Adrenal gland (tissue), 12 donors: ENCODE results near the gene HAPLN1. TPM values are rescaled to one million over a fixed set of nuclear protein-coding genes. Genes with fewer than 3 reads are reported as not detected.

Experiments
- DNase-seq, 7 donors: peaks; one replicate each; pipeline ENCODE4 v3.0.0-alpha.2; 2019 to 2020
- H3K27ac ChIP-seq, 5 donors: fragments of 200-600 bp; sonication (generic) in 4 of 5; 1 replicate in 3 of 5; 2 replicates in 2 of 5; pipeline versions ENCODE4 v1.5.1 to v1.8.0; 2016 to 2020; ENCODE audit warnings: mild to moderate bottlenecking in 1 of 5
- H3K27me3 ChIP-seq: fragments of 200-600 bp; 2 replicates; pipeline ENCODE4 v1.8.0; 2021
- H3K36me3 ChIP-seq, 2 donors: fragments of 200-600 bp; replicated peaks in 1 of 2; 1 replicate in 1 of 2; 2 replicates in 1 of 2; pipeline versions ENCODE4 v1.5.1 to v1.8.0; 2018 to 2022
- H3K4me1 ChIP-seq, 2 donors: fragments of 200-600 bp; replicated peaks in 1 of 2; 1 replicate in 1 of 2; 2 replicates in 1 of 2; pipeline versions ENCODE4 v1.5.1 to v1.8.0; 2018 to 2021
- H3K4me3 ChIP-seq, 4 donors: fragments of 200-600 bp; sonication (generic) in 3 of 4; one replicate each; pipeline ENCODE4 v1.5.1; 2016 to 2018
- H3K9me3 ChIP-seq, 3 donors: fragments of 200-600 bp; sonication (generic) in 1 of 3; replicated peaks in 1 of 3; 1 replicate in 2 of 3; 2 replicates in 1 of 3; pipeline versions ENCODE4 v1.5.1 to v1.8.0; 2016 to 2021
- POLR2A ChIP-seq, 2 donors: fragments of 450-650 bp; IDR thresholded peaks; one replicate each; pipeline ENCODE4 v1.6.1; 2017; ENCODE audit warnings: antibody characterized with exemption in 2 of 2, mild to moderate bottlenecking in 2 of 2, moderate library complexity in 1 of 2
- WGBS, 4 donors: extraction: QIAGEN DNeasy Blood & Tissue Kit in 2 of 4; methylation state at CpG; one replicate each; pipeline versions ENCODE4 v1.1.5 to v1.1.7; 2013 to 2017; 5-methylcytosine and 5-hydroxymethylcytosine counted together
- intact Hi-C, 2 donors: fragments of 100-400 bp; cut with DNase I; formaldehyde crosslinking; loops; one replicate each; pipeline versions ENCODE4 v1.14.1 to v1.15.0; 2022 to 2023
- polyA plus RNA-seq, 3 donors: library from polyadenylated mRNA; stranded (reverse); fragments of 200-250 nt in 2 of 3; fragments of 350-450 nt in 1 of 3; fragmentation: Illumina TruSeq in 1 of 3; extraction: RNeasy Lipid Tissue Mini Kit (QIAGEN cat#74804) in 1 of 3; gene quantifications; one replicate each; pipeline ENCODE4 v1.2.3, GENCODE V29; 2013 to 2014
- total RNA-seq, 9 donors: library from RNA; depleted of rRNA in 4 of 9; stranded (reverse); fragments of >200 nt in 4 of 9; fragments of 120-200 nt in 1 of 9; fragmentation: NEBNext Ultra II Directional in 1 of 9; extraction: Animal tissue kit (Norgen Biotek cat#: 25700) in 1 of 9; gene quantifications; one replicate each; pipeline versions ENCODE4 v1.1.0 to v1.2.4, GENCODE V29; 2013 to 2023
- TF ChIP-seq, protein P1 (sequence below), 6 experiments: fragments of 450-650 bp in 4 of 6; fragments of 200-600 bp in 2 of 6; sonication (generic) in 1 of 6; IDR thresholded peaks; 1 replicate in 5 of 6; 2 replicates in 1 of 6; pipeline versions ENCODE4 v1.5.1 to v1.8.0; 2016 to 2021; ENCODE audit warnings: antibody characterized with exemption in 6 of 6, mild to moderate bottlenecking in 2 of 6, moderate library complexity in 1 of 6
- donor health status: healthy with polysubstance abuse.
- donor health status: Bipolar disorder and iron deficiency.
- donor health status: DM: yes; HTN: yes; CAD: no.
- donor health status: DM: no; HTN: no; CAD: no.
- donor health status: DM: no; HTN: no; CAD: no.
- donor health status: DM: yes; HTN: yes; CAD: no.

HAPLN1 gene
- total and polyA plus RNA-seq, 12 donors, result 0.11 TPM; not detected in 11

- no peak for DNase-seq
- peaks cover 0 to 9% of the 10 kb centered on the region in 2 donors for H3K4me1 ChIP-seq
- TF ChIP-seq, protein P1, sequence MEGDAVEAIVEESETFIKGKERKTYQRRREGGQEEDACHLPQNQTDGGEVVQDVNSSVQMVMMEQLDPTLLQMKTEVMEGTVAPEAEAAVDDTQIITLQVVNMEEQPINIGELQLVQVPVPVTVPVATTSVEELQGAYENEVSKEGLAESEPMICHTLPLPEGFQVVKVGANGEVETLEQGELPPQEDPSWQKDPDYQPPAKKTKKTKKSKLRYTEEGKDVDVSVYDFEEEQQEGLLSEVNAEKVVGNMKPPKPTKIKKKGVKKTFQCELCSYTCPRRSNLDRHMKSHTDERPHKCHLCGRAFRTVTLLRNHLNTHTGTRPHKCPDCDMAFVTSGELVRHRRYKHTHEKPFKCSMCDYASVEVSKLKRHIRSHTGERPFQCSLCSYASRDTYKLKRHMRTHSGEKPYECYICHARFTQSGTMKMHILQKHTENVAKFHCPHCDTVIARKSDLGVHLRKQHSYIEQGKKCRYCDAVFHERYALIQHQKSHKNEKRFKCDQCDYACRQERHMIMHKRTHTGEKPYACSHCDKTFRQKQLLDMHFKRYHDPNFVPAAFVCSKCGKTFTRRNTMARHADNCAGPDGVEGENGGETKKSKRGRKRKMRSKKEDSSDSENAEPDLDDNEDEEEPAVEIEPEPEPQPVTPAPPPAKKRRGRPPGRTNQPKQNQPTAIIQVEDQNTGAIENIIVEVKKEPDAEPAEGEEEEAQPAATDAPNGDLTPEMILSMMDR (IDR thresholded peaks at IDR 0.05), result no peak
- no peak for TF ChIP-seq POLR2A (IDR thresholded peaks at IDR 0.05)
- H3K27me3 ChIP-seq, result peaks cover 19% of the 10 kb centered on the region
- no peaks in the 10 kb centered on the region for H3K36me3 ChIP-seq
- no peaks in the 10 kb centered on the region for H3K9me3 ChIP-seq
- H3K27ac ChIP-seq, result no peak overlapping the region
- intact Hi-C loops, result no loop called here
- 69 to 83% (median 78%) methylated on average over 2 of the region's 2 CpGs for WGBS, 4 donors
- H3K4me3 ChIP-seq, result no peak overlapping the region
Measured at GRCh38 chr5:83724001-83724400, 3.3 kb upstream of the HAPLN1 start.

- intact Hi-C loops, result no loop called here
- H3K27me3 ChIP-seq, result peaks cover 25% of the 10 kb centered on the region
- H3K36me3 ChIP-seq, result no peaks in the 10 kb centered on the region
- 67 to 71% (median 68%) methylated on average over 7 of the region's 7 CpGs for WGBS, 4 donors
- H3K9me3 ChIP-seq, result no peaks in the 10 kb centered on the region
- DNase-seq, result no peak
- H3K27ac ChIP-seq, result no peak overlapping the region
- H3K4me3 ChIP-seq, result no peak overlapping the region
- no peak for TF ChIP-seq POLR2A (IDR thresholded peaks at IDR 0.05)
- TF ChIP-seq, protein P1 (IDR thresholded peaks at IDR 0.05), result no peak
- H3K4me1 ChIP-seq, result peaks cover 0 to 9% of the 10 kb centered on the region in 2 donors
Measured at GRCh38 chr5:83723031-83723430, 2.4 kb upstream of the HAPLN1 start.

- Histone ChIP-seq H3K9me3 (no peaks in the 10 kb centered on the region), H3K4me1 (peaks cover 0 to 9% of the 10 kb centered on the region in 2 donors), H3K27me3 (peaks cover 27% of the 10 kb centered on the region), H3K4me3 (peak overlapping the region in 2 of 4 donors; percentile 30 to 50), H3K36me3 (no peaks in the 10 kb centered on the region), H3K27ac (no peak overlapping the region)
- WGBS, 4 donors, result 4 to 14% (median 6%) methylated on average over 19 to 72 of the region's 72 CpGs
- TF ChIP-seq, protein P1 (IDR thresholded peaks at IDR 0.05), result peak in 4 of 6 experiments; percentile 15 to 27 (median 20)
- TF ChIP-seq POLR2A (IDR thresholded peaks at IDR 0.05), result no peak
- DNase-seq, result peak in 6 of 7 donors; percentile 41 to 74 (median 56)
- intact Hi-C loops, result no loop called here
Measured at GRCh38 chr5:83721953-83722901, 1.6 kb upstream of the HAPLN1 start.

DNA sequence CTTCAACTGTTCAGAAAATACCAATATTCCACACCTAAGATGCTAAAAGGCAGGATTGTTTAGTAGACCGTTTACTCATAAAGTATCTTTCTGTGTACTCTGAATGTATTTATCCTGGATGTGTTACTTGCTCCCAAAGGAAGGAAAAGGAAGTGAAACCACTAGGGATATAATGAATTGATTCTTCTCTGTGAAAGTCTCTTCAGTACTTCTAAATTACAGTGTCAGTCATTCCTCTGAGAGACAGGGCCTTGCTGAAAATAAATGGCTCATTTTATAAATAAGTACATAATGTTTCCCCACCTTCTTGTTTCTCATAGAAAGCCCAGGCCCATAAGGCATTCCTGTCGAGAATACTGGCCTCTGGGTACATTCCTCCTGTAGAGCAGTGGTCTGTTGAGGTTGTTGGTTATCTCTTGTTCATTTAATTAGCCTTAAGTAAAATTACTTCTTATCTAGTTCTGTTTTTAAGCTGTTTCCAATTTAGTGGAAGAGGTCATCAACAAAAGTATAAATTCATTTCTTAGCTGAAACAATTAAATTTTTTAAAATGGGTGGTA, 1.6 kb downstream of the HAPLN1 start:
- DNase-seq, result no peak
- WGBS, 4 donors, result 70 to 80% (median 74%) methylated on average over 2 of the region's 2 CpGs
- Histone ChIP-seq H3K27ac (no peak overlapping the region), H3K27me3 (peaks cover 31% of the 10 kb centered on the region), H3K9me3 (no peaks in the 10 kb centered on the region), H3K36me3 (no peaks in the 10 kb centered on the region), H3K4me3 (no peak overlapping the region), H3K4me1 (peaks cover 0 to 9% of the 10 kb centered on the region in 2 donors)
- intact Hi-C loops, result no loop called here
- no peak for TF ChIP-seq POLR2A (IDR thresholded peaks at IDR 0.05)
- TF ChIP-seq, protein P1 (IDR thresholded peaks at IDR 0.05), result no peak
